Measurements from ENCODE around the gene KRT34. TPM values are rescaled to one million over a fixed set of nuclear protein-coding genes. Genes with fewer than 3 reads are reported as not detected.
"Not testable (repeated sequence)": the region's sequence is repeated elsewhere in the genome, so short reads cannot be mapped to it uniquely, and the experiment has no call there.

The KRT34 gene
- total RNA-seq, 1 donor from 2014 or later, result not detected

DNA sequence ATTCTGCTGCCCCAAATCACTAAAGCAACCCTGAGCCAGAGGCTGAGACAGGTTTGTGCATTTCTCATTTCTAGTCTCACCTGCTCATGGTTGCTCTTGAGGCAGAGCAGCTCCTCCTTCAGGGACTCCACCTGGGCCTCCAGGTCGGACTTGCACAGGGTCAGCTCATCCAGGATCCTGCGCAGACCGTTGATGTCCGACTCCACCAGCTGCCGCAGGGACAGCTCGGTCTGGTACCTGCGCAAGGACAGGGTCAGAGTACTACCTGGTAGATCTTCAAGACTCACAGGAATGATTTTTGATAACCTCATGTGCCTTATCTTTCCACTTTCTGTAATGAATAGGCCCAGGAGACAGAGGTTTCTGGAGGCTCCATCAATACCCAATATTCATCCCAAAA lies 14.2 kb upstream of the KRT34 start:
- Mint-ChIP-seq H3K4me1 (ENCODE audit: unreplicated experiment) (peaks cover 1% of the 10 kb centered on the region), H3K27me3 (ENCODE audit: unreplicated experiment) (no peaks in the 10 kb centered on the region), H3K4me3 (ENCODE audit: unreplicated experiment) (no peak overlapping the region), H3K27ac (ENCODE audit: unreplicated experiment) (no peak overlapping the region), H3K36me3 (ENCODE audit: unreplicated experiment) (no peaks in the 10 kb centered on the region), H3K9me3 (ENCODE audit: unreplicated experiment) (no peaks in the 10 kb centered on the region)
- TF ChIP-seq, protein P1, sequence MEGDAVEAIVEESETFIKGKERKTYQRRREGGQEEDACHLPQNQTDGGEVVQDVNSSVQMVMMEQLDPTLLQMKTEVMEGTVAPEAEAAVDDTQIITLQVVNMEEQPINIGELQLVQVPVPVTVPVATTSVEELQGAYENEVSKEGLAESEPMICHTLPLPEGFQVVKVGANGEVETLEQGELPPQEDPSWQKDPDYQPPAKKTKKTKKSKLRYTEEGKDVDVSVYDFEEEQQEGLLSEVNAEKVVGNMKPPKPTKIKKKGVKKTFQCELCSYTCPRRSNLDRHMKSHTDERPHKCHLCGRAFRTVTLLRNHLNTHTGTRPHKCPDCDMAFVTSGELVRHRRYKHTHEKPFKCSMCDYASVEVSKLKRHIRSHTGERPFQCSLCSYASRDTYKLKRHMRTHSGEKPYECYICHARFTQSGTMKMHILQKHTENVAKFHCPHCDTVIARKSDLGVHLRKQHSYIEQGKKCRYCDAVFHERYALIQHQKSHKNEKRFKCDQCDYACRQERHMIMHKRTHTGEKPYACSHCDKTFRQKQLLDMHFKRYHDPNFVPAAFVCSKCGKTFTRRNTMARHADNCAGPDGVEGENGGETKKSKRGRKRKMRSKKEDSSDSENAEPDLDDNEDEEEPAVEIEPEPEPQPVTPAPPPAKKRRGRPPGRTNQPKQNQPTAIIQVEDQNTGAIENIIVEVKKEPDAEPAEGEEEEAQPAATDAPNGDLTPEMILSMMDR (IDR thresholded peaks at IDR 0.05), result no peak
- DNase-seq (ENCODE audit: extremely low spot score, unreplicated experiment), result no peak

DNA sequence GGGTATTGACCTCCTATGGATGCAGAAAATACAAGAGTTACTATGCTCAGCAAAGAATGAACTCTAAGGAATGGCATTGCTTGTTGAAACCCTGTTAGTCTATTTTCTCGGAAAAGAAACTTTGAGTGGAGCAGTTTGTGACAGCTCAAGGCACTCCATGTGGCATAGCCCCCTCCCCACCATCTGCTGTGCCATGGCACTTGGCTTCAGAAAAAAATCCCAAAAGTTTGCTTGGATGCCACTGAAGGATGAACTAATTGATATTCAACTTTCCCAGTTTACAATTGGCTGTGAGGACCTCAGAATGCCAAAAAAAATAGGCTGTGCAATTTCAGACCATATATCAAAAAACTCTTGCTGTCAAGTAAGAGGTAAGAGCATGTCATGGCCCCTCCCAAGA lies 13.5 kb upstream of the KRT34 start:
- no peaks in the 10 kb centered on the region for H3K36me3 Mint-ChIP-seq (ENCODE audit: unreplicated experiment)
- H3K4me1 Mint-ChIP-seq (ENCODE audit: unreplicated experiment), result peaks cover 3% of the 10 kb centered on the region
- H3K27me3 Mint-ChIP-seq (ENCODE audit: unreplicated experiment), result no peaks in the 10 kb centered on the region
- H3K4me3 Mint-ChIP-seq (ENCODE audit: unreplicated experiment), result no peak overlapping the region
- TF ChIP-seq, protein P1 (IDR thresholded peaks at IDR 0.05), result no peak
- no peak for DNase-seq (ENCODE audit: extremely low spot score, unreplicated experiment)
- H3K9me3 Mint-ChIP-seq (ENCODE audit: unreplicated experiment), result no peaks in the 10 kb centered on the region
- H3K27ac Mint-ChIP-seq (ENCODE audit: unreplicated experiment), result no peak overlapping the region

DNA sequence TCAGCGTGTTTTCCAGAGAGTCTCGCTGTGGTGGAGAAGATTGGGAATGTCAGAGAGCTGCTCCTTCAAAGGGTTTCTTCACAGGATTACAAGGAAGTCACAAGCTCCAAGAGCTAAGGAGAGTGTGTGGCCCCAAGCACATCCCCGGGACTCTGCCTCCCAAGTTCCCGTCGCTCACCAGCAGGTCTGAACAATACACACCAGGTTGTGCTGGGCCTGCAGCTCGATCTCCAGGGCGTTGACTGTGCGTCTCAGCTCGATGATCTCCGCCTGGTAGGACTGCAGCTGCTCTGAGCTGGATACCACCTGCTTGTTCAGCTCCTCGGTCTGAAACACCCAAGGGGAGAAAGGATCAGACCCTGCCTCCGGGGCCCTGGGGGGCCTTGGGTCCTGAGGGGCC lies 12.9 kb upstream of the KRT34 start:
- not testable (repeated sequence) for H3K9me3 Mint-ChIP-seq (ENCODE audit: unreplicated experiment); DNase-seq (ENCODE audit: extremely low spot score, unreplicated experiment); H3K4me1 Mint-ChIP-seq (ENCODE audit: unreplicated experiment); H3K36me3 Mint-ChIP-seq (ENCODE audit: unreplicated experiment); H3K27me3 Mint-ChIP-seq (ENCODE audit: unreplicated experiment); H3K4me3 Mint-ChIP-seq (ENCODE audit: unreplicated experiment); H3K27ac Mint-ChIP-seq (ENCODE audit: unreplicated experiment)

DNA sequence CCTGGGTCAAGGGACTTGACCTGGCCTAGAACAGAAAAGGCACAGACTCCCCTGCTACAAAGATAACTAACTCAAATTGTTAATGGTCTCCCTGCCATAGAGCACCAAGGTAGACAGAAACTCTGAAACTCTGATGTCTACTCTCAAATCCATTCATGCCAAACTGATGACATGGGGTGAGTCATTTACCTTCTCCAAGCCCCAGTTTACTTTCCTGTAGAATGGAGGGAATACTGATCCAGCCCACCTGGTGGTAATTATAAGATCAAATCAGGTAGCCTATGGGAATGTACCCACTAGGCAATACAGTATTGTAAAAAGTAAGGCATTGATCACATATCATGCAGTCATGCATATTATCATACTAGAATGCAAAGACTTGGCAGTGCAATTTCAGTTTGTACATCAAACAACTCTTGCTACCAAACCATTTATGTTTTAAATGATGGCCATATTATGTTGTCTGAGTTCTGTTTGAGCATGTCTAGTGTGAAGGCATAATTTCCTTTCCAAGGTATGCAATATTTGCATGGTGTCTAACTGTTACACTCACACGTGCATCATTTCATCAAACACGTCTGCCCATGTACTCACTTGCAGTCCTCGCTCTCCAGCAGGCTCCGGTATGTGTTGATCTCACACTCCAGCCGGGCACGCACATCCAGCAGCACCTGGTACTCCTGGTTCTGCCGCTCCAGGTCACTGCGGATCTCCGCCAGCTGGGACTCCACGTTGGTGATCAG lies 12.3 kb upstream of the KRT34 start:
- H3K9me3 Mint-ChIP-seq (ENCODE audit: unreplicated experiment), result no peaks in the 10 kb centered on the region
- no peak overlapping the region for H3K27ac Mint-ChIP-seq (ENCODE audit: unreplicated experiment)
- H3K36me3 Mint-ChIP-seq (ENCODE audit: unreplicated experiment), result no peaks in the 10 kb centered on the region
- TF ChIP-seq, protein P1 (IDR thresholded peaks at IDR 0.05), result no peak
- H3K4me3 Mint-ChIP-seq (ENCODE audit: unreplicated experiment), result no peak overlapping the region
- no peaks in the 10 kb centered on the region for H3K27me3 Mint-ChIP-seq (ENCODE audit: unreplicated experiment)
- peaks cover 9% of the 10 kb centered on the region for H3K4me1 Mint-ChIP-seq (ENCODE audit: unreplicated experiment)
- DNase-seq (ENCODE audit: extremely low spot score, unreplicated experiment), result no peak

DNA sequence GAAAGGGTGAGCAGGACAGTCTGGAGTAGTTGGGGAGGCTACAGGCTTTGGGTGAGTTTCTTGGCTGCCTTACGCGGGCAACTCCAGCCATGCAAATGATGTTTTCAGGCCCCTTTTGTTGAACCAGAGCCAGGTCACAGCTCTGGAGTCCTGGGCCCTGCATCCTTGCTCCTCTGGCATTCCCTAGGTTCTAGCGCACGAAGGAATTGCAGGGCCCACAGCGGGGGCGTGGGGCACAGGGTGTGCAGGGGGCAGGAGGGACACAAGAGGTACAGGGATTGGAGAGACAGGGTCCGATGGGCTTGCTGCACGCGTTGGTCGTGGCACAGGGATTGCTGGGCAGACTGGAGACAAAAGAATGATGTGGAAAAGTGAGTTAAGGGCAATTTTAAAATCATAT lies 11.7 kb upstream of the KRT34 start:
- TF ChIP-seq, protein P1 (IDR thresholded peaks at IDR 0.05), result no peak
- Mint-ChIP-seq H3K36me3 (ENCODE audit: unreplicated experiment) (no peaks in the 10 kb centered on the region), H3K27ac (ENCODE audit: unreplicated experiment) (no peak overlapping the region), H3K9me3 (ENCODE audit: unreplicated experiment) (no peaks in the 10 kb centered on the region), H3K4me3 (ENCODE audit: unreplicated experiment) (no peak overlapping the region), H3K4me1 (ENCODE audit: unreplicated experiment) (peaks cover 9% of the 10 kb centered on the region), H3K27me3 (ENCODE audit: unreplicated experiment) (no peaks in the 10 kb centered on the region)
- DNase-seq (ENCODE audit: extremely low spot score, unreplicated experiment), result no peak

All from osteocyte (in vitro differentiated cells).